CD14-positive monocyte (primary cell): ENCODE data around the gene TTYH3. TPM values are rescaled to one million over a fixed set of nuclear protein-coding genes. Genes with fewer than 3 reads are reported as not detected.

Source experiments
- DNase-seq, 3 donors: peaks; one replicate each; pipeline ENCODE4 v3.0.0-alpha.2; 2011 to 2022
- H2AFZ ChIP-seq: 2 replicates; pipeline ENCODE4 v1.6.0; 2012; ENCODE audit warnings: mild to moderate bottlenecking, low read depth, low read length, inconsistent platforms; ENCODE audit not compliant: insufficient read depth, poor library complexity, severe bottlenecking
- H3K27ac ChIP-seq, 2 donors: 1 replicate in 1 of 2; 2 replicates in 1 of 2; pipeline ENCODE4 v1.5.1; 2012 to 2013; ENCODE audit warnings: low read length in 2 of 2, control low read depth in 1 of 2, inconsistent platforms in 1 of 2, low read depth in 1 of 2, mild to moderate bottlenecking in 1 of 2
- H3K27me3 ChIP-seq, 2 donors: one replicate each; pipeline versions ENCODE4 v1.6.0 to v1.6.1; 2011 to 2013; ENCODE audit warnings: low read length in 2 of 2; ENCODE audit not compliant: control insufficient read depth in 2 of 2, insufficient read depth in 2 of 2
- H3K36me3 ChIP-seq, 2 donors: replicated peaks in 1 of 2; 1 replicate in 1 of 2; 2 replicates in 1 of 2; pipeline versions ENCODE4 v1.5.1 to v1.6.1; 2012 to 2013; ENCODE audit warnings: low read length in 2 of 2, control low read depth in 1 of 2, inconsistent platforms in 1 of 2, mild to moderate bottlenecking in 1 of 2; ENCODE audit not compliant: insufficient read depth in 2 of 2, control insufficient read depth in 1 of 2
- H3K4me1 ChIP-seq, 2 donors: 1 replicate in 1 of 2; 2 replicates in 1 of 2; pipeline versions ENCODE4 v1.5.1 to v1.6.1; 2012 to 2013; ENCODE audit warnings: low read length in 2 of 2, control low read depth in 1 of 2, inconsistent platforms in 1 of 2, mild to moderate bottlenecking in 1 of 2, moderate library complexity in 1 of 2; ENCODE audit not compliant: insufficient read depth in 2 of 2, control insufficient read depth in 1 of 2
- H3K4me2 ChIP-seq: replicated peaks from 2 replicates; pipeline ENCODE3; 2012; ENCODE audit warnings: low read length, moderate library complexity, mild to moderate bottlenecking; ENCODE audit not compliant: poor library complexity, severe bottlenecking; ENCODE audit errors: extremely low read depth
- H3K4me3 ChIP-seq, 3 experiments: fragments of 200-600 bp in 1 of 3; sonication (generic) in 1 of 3; replicated peaks in 1 of 3; 1 replicate in 2 of 3; 2 replicates in 1 of 3; pipeline ENCODE4 v1.5.1; 2011 to 2013; ENCODE audit warnings: low read length in 3 of 3, mild to moderate bottlenecking in 3 of 3, control low read depth in 2 of 3, low read depth in 2 of 3, inconsistent platforms in 1 of 3, moderate library complexity in 1 of 3
- H3K79me2 ChIP-seq: 2 replicates; pipeline ENCODE4 v1.6.0; 2012; ENCODE audit warnings: mild to moderate bottlenecking, control low read depth, inconsistent platforms, low read length, moderate library complexity; ENCODE audit not compliant: insufficient read depth
- H3K9ac ChIP-seq: 2 replicates; pipeline ENCODE4 v1.6.0; 2017; ENCODE audit warnings: low read length, mild to moderate bottlenecking; ENCODE audit not compliant: insufficient read depth, poor library complexity, severe bottlenecking
- H3K9me3 ChIP-seq, 2 donors: replicated peaks in 1 of 2; 1 replicate in 1 of 2; 2 replicates in 1 of 2; pipeline versions ENCODE4 v1.5.1 to v1.6.1; 2012 to 2013; ENCODE audit warnings: low read length in 2 of 2, control low read depth in 1 of 2; ENCODE audit not compliant: control insufficient read depth in 1 of 2, insufficient read depth in 1 of 2
- H4K20me1 ChIP-seq: 2 replicates; pipeline ENCODE4 v1.6.0; 2012; ENCODE audit warnings: mild to moderate bottlenecking, low read length, control low read depth, moderate library complexity; ENCODE audit not compliant: insufficient read depth
- H3K27ac Mint-ChIP-seq, 7 donors: one replicate each; pipeline ENCODE4 v1.8.0; 2020; ENCODE audit warnings: mild to moderate bottlenecking in 7 of 7, mixed read lengths in 7 of 7, moderate library complexity in 6 of 7, inconsistent platforms in 2 of 7
- H3K27me3 Mint-ChIP-seq, 3 donors: one replicate each; pipeline ENCODE4 v1.8.0; 2021 to 2022; ENCODE audit warnings: low read depth in 3 of 3, mild to moderate bottlenecking in 3 of 3, mixed read lengths in 3 of 3, moderate library complexity in 3 of 3, inconsistent platforms in 1 of 3
- H3K36me3 Mint-ChIP-seq, 2 donors: one replicate each; pipeline ENCODE4 v1.8.0; 2020; ENCODE audit warnings: mixed read lengths in 2 of 2, inconsistent platforms in 1 of 2, mild to moderate bottlenecking in 1 of 2
- H3K4me1 Mint-ChIP-seq: one replicate; pipeline ENCODE4 v1.8.0; 2020; ENCODE audit warnings: mild to moderate bottlenecking, mixed read lengths
- H3K4me3 Mint-ChIP-seq, 2 donors: one replicate each; pipeline ENCODE4 v1.8.0; 2020; ENCODE audit warnings: mild to moderate bottlenecking in 2 of 2, mixed read lengths in 2 of 2, moderate library complexity in 1 of 2
- H3K9me3 Mint-ChIP-seq, 7 donors: one replicate each; pipeline ENCODE4 v1.8.0; 2020 to 2022; ENCODE audit warnings: mixed read lengths in 7 of 7, mild to moderate bottlenecking in 6 of 7, moderate library complexity in 6 of 7, inconsistent platforms in 2 of 7
- CTCF ChIP-seq: fragments of 200-600 bp; IDR thresholded peaks from one replicate; pipeline ENCODE4 v1.8.0; 2022; ENCODE audit warnings: antibody characterized with exemption, mild to moderate bottlenecking
- WGBS: methylation state at CpG from one replicate; pipeline ENCODE4 v1.1.5; 2013; ENCODE audit warnings: missing lambda C conversion rate; ENCODE audit not compliant: insufficient coverage; 5-methylcytosine and 5-hydroxymethylcytosine counted together
- intact Hi-C, 2 donors: fragments of 100-400 bp; cut with micrococcal nuclease; formaldehyde crosslinking; loops; one replicate each; pipeline versions ENCODE4 v1.15.0 to v1.15.1; 2023
- polyA plus RNA-seq, 3 donors: library from polyadenylated mRNA; depleted of rRNA in 1 of 3; unstranded in 2 of 3; stranded (reverse) in 1 of 3; fragments of 300-500 nt in 2 of 3; fragments of >200 nt in 1 of 3; fragmentation: Illumina TruSeq in 2 of 3; gene quantifications; 1 replicate in 2 of 3; 2 replicates in 1 of 3; pipeline ENCODE4 v1.2.3, GENCODE V29; 2012 to 2021

Gene TTYH3
- polyA plus RNA-seq, 3 donors = 13.4 to 73.5 (median 17.4) TPM

- Histone ChIP-seq H3K27ac (no peak overlapping the region), H3K36me3 (peaks cover 69 to 89% of the 10 kb centered on the region in 2 donors), H3K4me2 (no peak overlapping the region), H3K9ac (no peak overlapping the region), H3K4me3 (no peak overlapping the region), H3K4me1 (peaks cover 12 to 15% of the 10 kb centered on the region in 2 donors), H3K27me3 (no peaks in the 10 kb centered on the region), H3K79me2 (no peaks in the 10 kb centered on the region), H3K9me3 (no peaks in the 10 kb centered on the region), H2AFZ (no peak overlapping the region), H4K20me1 (peaks cover 70% of the 10 kb centered on the region)
- Mint-ChIP-seq H3K27me3 (peaks cover 0 to 2% (median 1%) of the 10 kb centered on the region in 3 donors), H3K27ac (peak overlapping the region in 2 of 7 donors; percentile 35 to 64), H3K36me3 (peaks cover 59 to 89% of the 10 kb centered on the region in 2 donors), H3K4me3 (no peak overlapping the region), H3K9me3 (peaks cover 0 to under 1% (median 0%) of the 10 kb centered on the region in 7 donors), H3K4me1 (peaks cover 5% of the 10 kb centered on the region)
- intact Hi-C loops = no loop called here
- WGBS = 94% methylated on average over 28 of the region's 28 CpGs
- TF ChIP-seq CTCF = no peak
- DNase-seq = no peak
Measured at GRCh38 chr7:2651847-2652735, 20.3 kb downstream of the TTYH3 start.

GRCh38 chr7:2652736-2653060 lies 20.9 kb downstream of the TTYH3 start:
- Histone ChIP-seq H3K4me3 (no peak overlapping the region), H3K79me2 (no peaks in the 10 kb centered on the region), H3K4me1 (peaks cover 6 to 9% of the 10 kb centered on the region in 2 donors), H3K27ac (no peak overlapping the region), H3K36me3 (peaks cover 74 to 90% of the 10 kb centered on the region in 2 donors), H3K27me3 (no peaks in the 10 kb centered on the region), H4K20me1 (peaks cover 71% of the 10 kb centered on the region), H3K4me2 (no peak overlapping the region), H2AFZ (no peak overlapping the region), H3K9ac (no peak overlapping the region), H3K9me3 (no peaks in the 10 kb centered on the region)
- H3K9me3 Mint-ChIP-seq = peaks cover 0 to 3% (median 0%) of the 10 kb centered on the region in 7 donors
- WGBS = 95% methylated on average over 8 of the region's 12 CpGs
- H3K4me3 Mint-ChIP-seq = no peak overlapping the region
- no peak for DNase-seq
- H3K36me3 Mint-ChIP-seq = peaks cover 63 to 92% of the 10 kb centered on the region in 2 donors
- peaks cover 0 to 2% (median 1%) of the 10 kb centered on the region in 3 donors for H3K27me3 Mint-ChIP-seq
- intact Hi-C loops = no loop called here
- peaks cover 2% of the 10 kb centered on the region for H3K4me1 Mint-ChIP-seq
- peak overlapping the region in 3 of 7 donors; percentile 21 to 46 (median 35) for H3K27ac Mint-ChIP-seq
- TF ChIP-seq CTCF = no peak
